GM19468 (cell line): Measurements from ENCODE around the gene IFI44.

ENCODE experiments used
- ATAC-seq: cut with Tn5 transposase; IDR thresholded peaks from one replicate; pipeline ENCODE4 v1.9.1; 2021; ENCODE audit warnings: mild to moderate bottlenecking, moderate library complexity, moderate number of reproducible peaks; ENCODE audit not compliant: unreplicated experiment; ENCODE audit errors: extremely low read depth

IFI44 gene

GRCh38 chr1:78651241-78651640, 1.6 kb downstream of the IFI44 start:
- no peak for ATAC-seq

DNA sequence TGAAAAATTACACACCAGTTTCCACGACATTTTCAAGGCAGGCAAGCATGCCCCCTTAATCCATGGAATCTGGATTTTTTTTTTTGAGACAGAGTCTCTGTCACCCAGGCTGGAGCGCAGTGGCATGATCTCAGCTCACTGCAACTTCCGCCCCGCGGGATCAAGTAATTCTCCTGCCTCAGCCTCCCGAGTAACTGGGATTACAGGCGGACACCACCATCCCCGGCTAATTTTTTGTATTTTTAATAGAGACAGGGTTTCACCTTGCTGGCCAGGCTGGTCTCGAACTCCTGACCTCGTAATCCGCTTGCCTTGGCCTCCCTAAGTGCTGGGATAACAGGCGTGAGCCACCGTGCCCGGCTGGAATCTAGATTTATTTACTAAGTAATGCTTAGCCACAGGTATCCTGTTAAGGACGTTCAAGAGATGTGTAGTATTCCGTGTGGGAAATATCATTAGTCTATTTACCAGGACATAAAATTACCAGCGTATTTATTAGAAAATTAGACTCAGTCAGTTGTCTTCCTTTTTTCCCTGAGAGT, 2.5 kb downstream of the IFI44 start:
- no peak for ATAC-seq

DNA sequence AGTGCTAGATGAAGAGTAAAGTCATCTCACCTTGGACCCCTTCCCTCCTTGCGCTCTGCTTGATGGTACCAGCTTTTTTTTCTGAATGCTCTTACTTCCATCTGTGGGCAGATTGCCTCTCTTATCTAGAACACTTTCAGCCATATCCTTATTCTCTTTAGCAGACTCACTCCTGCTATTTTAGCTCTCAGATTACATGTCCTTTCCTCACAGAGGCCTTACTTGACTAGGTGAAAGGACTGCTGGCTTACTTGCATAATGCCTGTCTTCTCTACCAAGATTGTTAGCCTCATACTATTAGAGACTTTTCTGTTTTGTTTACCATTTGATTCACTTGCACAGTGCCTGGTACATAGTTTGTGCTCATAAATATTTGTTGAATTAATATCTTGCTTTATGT, 9.3 kb downstream of the IFI44 start:
- ATAC-seq, result no peak

DNA sequence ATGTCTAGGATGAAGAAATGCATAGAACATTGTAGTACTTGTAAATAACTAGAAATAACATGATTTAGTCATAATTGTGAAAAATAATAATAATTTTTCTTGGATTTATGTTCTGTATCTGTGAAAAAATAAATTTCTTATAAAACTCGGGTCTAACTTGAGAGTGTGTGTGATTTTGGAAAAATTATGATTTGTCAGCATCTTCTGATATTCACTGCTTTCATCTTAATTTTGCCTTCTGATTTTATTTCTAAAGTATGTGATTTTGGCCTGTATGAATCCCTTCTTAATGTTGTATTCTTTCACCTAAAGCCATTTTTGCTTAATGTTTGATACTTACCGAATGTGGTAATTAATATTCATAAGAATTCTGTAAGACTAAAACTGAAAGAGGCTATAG, 14.3 kb downstream of the IFI44 start:
- no peak for ATAC-seq

- ATAC-seq, result no peak
Observed at GRCh38 chr1:78664763-78665162, 15.1 kb downstream of the IFI44 start.

- no peak for ATAC-seq
Observed at GRCh38 chr1:78665809-78666208, 16.2 kb downstream of the IFI44 start.

- ATAC-seq, result no peak
Observed at GRCh38 chr1:78667939-78668338, 18.3 kb downstream of the IFI44 start.

DNA sequence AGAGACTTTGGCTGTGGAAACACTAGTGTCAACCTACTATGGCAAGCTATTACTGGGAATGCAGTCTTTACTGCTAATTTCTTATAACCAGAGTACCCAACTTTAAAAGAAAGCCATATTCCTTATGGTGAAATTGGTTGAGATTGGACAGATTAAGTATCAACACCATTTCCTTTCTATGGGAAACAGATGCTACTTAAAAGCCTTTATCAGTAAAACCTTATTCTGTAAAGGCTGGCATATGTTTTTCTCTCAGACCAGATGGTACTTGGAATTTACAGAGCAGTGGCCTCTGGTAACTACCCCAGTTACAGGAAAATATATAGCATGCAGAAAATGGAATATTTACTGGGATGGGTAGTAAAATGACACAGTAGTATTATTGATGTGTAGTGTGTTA, 18.8 kb downstream of the IFI44 start:
- no peak for ATAC-seq

DNA sequence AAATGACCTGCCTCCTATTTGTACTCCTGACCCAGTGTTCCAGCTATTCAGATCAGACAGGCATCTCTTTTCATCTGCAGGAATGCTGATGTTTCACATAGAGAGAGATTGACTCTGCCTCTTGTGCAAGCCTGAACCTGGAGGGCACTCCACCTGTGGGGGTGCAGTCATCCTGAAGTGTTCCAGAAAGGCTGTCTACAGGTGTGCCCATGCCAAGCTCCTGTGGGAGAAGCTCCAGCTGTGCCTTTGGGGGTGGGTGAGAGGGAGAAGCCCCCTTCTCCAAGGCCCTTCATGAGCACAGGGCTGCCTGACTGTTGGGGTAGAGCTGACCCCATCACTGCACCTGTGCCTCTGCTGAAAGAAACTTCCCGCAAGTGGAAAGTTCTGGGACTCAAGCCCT, 22.8 kb downstream of the IFI44 start:
- ATAC-seq, result no peak

GRCh38 chr1:78673120-78673519, 23.5 kb downstream of the IFI44 start:
- no peak for ATAC-seq

GRCh38 chr1:78676347-78676982, 26.8 kb downstream of the IFI44 start:
- no peak for ATAC-seq

DNA sequence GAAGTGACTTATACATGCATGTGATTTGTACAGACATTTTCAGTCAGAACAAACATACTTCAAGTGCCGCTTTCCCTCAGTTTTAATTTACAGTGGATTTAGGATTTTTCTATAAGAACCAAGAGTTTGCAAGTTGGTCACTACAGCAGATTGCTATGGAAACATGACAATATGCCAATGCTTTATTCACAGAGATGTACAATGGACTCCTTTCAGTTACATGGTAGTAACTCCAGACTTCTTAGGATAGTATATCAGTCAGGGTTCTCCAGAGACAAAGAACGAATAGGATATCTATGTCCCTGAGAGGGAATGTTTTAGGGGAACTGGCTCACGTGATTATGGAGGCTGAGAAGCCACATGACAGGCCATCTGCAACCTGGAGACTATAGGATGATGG, 27.4 kb downstream of the IFI44 start:
- no peak for ATAC-seq

DNA sequence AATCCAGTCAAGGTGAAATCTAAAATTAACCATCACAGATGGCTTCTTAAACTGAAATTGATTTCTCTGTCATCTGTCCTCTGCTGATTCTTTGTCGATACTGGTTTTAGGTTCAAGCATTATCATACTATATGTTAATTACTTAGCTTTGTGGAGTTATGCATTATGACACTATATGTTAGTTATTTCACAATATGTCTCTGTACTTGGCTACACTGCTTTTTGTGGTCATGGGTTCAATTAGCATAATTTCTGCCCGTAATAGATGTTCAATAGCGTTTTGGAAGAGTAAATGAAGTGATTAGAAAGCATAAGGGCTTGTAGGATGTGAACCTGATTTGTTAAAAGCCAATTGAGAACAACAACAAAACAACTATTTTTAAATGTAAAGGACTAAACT, 28.2 kb downstream of the IFI44 start:
- no peak for ATAC-seq

DNA sequence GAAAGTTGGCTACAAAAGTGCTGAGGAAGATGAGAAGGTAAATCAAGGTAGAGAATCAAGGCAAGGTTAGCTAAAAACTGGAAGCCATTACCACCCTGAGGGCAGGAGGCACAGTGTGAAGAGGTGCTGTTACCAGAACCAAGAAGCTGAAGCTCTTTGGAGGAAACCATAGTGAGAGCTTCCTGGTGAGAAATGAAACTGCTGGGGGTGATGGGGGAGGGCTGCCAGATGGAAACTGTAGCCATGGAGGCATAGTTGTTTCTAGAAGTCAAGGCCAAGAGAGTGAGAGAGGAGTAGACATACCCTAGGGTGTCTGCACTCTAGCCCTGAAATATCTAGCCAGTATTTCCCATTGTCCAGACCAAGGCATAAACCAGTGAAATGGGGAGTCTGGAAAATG, 28.7 kb downstream of the IFI44 start:
- peak; percentile 52 for ATAC-seq

DNA sequence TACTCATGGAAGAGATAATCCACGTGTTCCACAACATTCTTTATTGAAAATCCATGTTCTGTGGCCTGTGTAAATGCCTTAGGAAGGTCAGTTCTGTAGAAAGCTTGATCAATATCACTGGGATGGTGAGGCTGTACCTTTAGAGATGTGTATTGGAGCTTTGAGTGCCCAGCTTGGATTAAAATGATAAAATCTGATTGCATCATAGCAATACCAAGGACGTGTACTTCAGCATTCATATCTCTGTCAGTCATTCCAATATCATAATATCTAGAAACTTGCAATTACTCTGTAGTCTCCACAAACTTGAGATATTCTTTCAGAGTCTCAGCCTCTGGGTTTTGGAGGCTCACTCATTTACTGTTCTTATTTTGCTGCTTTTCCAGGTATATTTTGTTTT, 31.6 kb downstream of the IFI44 start:
- ATAC-seq, result no peak

GRCh38 chr1:78682496-78682895, 32.9 kb downstream of the IFI44 start:
- no peak for ATAC-seq

- ATAC-seq, result no peak
Observed at GRCh38 chr1:78683079-78683478, 33.4 kb downstream of the IFI44 start.

GRCh38 chr1:78687315-78687714, 37.7 kb downstream of the IFI44 start:
- ATAC-seq, result no peak

- ATAC-seq, result no peak
Observed at GRCh38 chr1:78687914-78688313, 38.3 kb downstream of the IFI44 start.

- no peak for ATAC-seq
Observed at GRCh38 chr1:78688697-78689096, 39.1 kb downstream of the IFI44 start.

DNA sequence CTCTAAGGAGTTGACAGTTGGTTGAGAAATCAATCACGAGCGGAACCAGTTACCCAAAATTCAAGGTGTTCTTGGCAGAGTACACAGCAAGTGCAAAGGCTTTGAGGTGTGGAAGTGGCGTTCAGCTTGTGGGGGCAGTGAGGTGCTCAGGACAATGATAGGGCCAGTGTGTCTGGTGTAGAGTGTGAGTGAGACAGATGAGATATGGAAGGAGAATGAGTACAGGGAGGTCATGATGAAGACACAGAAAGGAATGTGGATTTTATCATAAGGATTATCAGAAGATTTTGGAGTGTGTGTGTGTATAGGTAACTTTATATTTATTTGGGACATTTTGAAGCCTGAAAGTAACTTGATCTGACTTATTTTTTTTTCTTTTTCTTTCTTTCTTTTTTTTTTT, 40.9 kb downstream of the IFI44 start:
- no peak for ATAC-seq

DNA sequence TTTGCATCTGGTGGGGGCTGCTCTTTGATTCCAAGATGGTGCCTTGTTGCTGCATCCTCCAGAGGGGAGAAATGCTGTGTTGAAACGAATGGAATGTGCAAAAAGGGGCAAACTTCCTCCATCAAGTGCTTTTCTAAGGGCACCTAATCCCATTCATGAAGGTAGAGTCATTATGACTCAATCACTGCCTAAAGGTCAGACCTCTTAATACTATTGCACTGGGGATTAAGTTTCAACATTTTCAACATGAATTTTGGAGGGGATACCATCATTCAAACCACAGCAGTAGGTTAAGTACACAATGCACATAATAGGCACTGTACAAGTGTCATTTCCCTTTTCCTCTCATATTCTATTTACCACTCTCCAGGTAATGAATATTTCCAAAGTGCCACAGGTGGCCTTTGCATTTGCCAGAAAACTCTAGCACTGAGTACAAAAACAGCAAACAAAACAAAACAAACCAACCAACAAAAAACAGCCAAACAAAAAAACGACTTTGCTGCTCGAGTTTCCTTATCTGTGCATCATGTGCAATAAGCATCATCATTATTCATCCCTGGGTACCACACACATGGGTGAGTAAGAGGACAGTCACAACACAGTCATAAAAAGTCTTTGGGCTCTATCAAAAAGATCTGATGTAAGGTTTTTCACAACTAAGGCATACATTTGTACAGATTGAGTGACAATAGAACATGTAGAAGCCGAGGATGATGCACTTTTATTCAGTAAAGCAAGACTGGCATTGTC, 42.5 kb downstream of the IFI44 start:
- no peak for ATAC-seq
